ENCODE measurements around the gene TBL1X.

GRCh38 chrX:9665113-9665512 lies 200.3 kb downstream of the TBL1X start:
- no peak for TF ChIP-seq CTCF (IDR thresholded peaks at IDR 0.05)
- no peak for TF ChIP-seq POLR2AphosphoS5 (IDR thresholded peaks at IDR 0.05; ENCODE audit: low read depth, low read length)
- TF ChIP-seq TCF7L2 (IDR thresholded peaks at IDR 0.05; ENCODE audit: low read depth, low read length) = no peak
- no peak for TF ChIP-seq SIN3A (IDR thresholded peaks at IDR 0.05; ENCODE audit: borderline replicate concordance, insufficient read depth, low read depth, low read length)
- TF ChIP-seq REST (IDR thresholded peaks at IDR 0.05; ENCODE audit: insufficient read depth in 1 of 2, low read depth in 2 of 2, low read length in 1 of 2) = no peak
